Measurements from ENCODE around the gene YY1. TPM values are rescaled to one million over a fixed set of nuclear protein-coding genes. Genes with fewer than 3 reads are reported as not detected.

YY1 gene
- total RNA-seq, 4 donors from 2014 or later: 40.2 to 61.7 (median 53.2) TPM

- peak overlapping the region; percentile 79 to 80 for H3K27ac ChIP-seq
- H3K36me3 ChIP-seq: no peaks in the 10 kb centered on the region
- H3K4me3 ChIP-seq: peak overlapping the region; percentile 69 to 75
- intact Hi-C loops (cut with DNase I; ENCODE audit: low total_unique reads): no loop called here
- no peaks in the 10 kb centered on the region for H3K9me3 ChIP-seq
- TF ChIP-seq POLR2A (IDR thresholded peaks at IDR 0.05): peak; percentile 10 to 39
- no peak for TF ChIP-seq CTCF (IDR thresholded peaks at IDR 0.05)
- H3K4me1 ChIP-seq: peaks cover 0 to 24% of the 10 kb centered on the region in 2 donors
- no peaks in the 10 kb centered on the region for H3K27me3 ChIP-seq
- DNase-seq: peak; percentile 58 to 62
Measured at GRCh38 chr14:100304825-100305323, 65.9 kb downstream of the YY1 start.

GRCh38 chr14:100305324-100306100, 66.6 kb downstream of the YY1 start:
- Histone ChIP-seq H3K4me1 (peaks cover 0 to 24% of the 10 kb centered on the region in 2 donors), H3K27me3 (no peaks in the 10 kb centered on the region), H3K36me3 (no peaks in the 10 kb centered on the region), H3K9me3 (no peaks in the 10 kb centered on the region), H3K27ac (peak overlapping the region; percentile 79 to 80), H3K4me3 (peak overlapping the region; percentile 69 to 75)
- intact Hi-C loops (cut with DNase I; ENCODE audit: low total_unique reads): no loop called here
- no peak for TF ChIP-seq POLR2A (IDR thresholded peaks at IDR 0.05)
- TF ChIP-seq CTCF (IDR thresholded peaks at IDR 0.05): no peak
- DNase-seq: peak; percentile 45 to 57

- peaks cover 0 to 24% of the 10 kb centered on the region in 2 donors for H3K4me1 ChIP-seq
- peak within 1 kb of the TSS; percentile 79 to 90 for H3K27ac ChIP-seq
- H3K4me3 ChIP-seq: peak within 1 kb of the TSS; percentile 69 to 75
- TF ChIP-seq CTCF (IDR thresholded peaks at IDR 0.05) (peak in 1 of 4 experiments; percentile 16), POLR2A (IDR thresholded peaks at IDR 0.05) (peak; percentile 90 to 91)
- no peaks in the 10 kb centered on the region for H3K27me3 ChIP-seq
- intact Hi-C loops (cut with DNase I; ENCODE audit: low total_unique reads): no loop called here
- no peaks in the 10 kb centered on the region for H3K36me3 ChIP-seq
- peak; percentile 86 to 88 for DNase-seq
- no peaks in the 10 kb centered on the region for H3K9me3 ChIP-seq
Measured at GRCh38 chr14:100306101-100306997, 67.4 kb downstream of the YY1 start, which contains the start of gene SLC25A29. SLC25A29 (minus strand) TSS chr14:100306444; CDS start chr14:100306232, 212 bp downstream.

- Histone ChIP-seq H3K4me1 (peaks cover 0 to 24% of the 10 kb centered on the region in 2 donors), H3K27me3 (no peaks in the 10 kb centered on the region), H3K36me3 (no peaks in the 10 kb centered on the region), H3K27ac (peak overlapping the region; percentile 79 to 90), H3K4me3 (peak overlapping the region; percentile 58 to 75), H3K9me3 (no peaks in the 10 kb centered on the region)
- DNase-seq: no peak
- TF ChIP-seq POLR2A (IDR thresholded peaks at IDR 0.05) (no peak), CTCF (IDR thresholded peaks at IDR 0.05) (no peak)
- intact Hi-C loops (cut with DNase I; ENCODE audit: low total_unique reads): no loop called here
Measured at GRCh38 chr14:100306998-100307765, 68.2 kb downstream of the YY1 start.

Data from uterus (tissue), 4 donors.